GM12878 (cell line): ENCODE measurements around the gene PTPRF. TPM values are rescaled to one million over a fixed set of nuclear protein-coding genes. Genes with fewer than 3 reads are reported as not detected.

Experiments used
- ATAC-seq: fragments of 200-7000 bp; cut with Tn5 transposase; 3 replicates; pipeline ENCODE4 v1.9.1; 2020; ENCODE audit warnings: mild to moderate bottlenecking, moderate library complexity
- BruUV-seq: library from RNA; stranded (reverse); fragments of 400-500 nt; replicated peaks from 2 replicates; lab custom pipeline; 2021; lab: Mats Ljungman, UMichigan
- CTCF ChIA-PET: fragments of 300-600 bp; sonication (Branson Sonifier 250); formaldehyde crosslinking; extraction: SDS; loops from one replicate; lab custom pipeline; 2021; ENCODE audit warnings: inconsistent platforms; lab: Yijun Ruan, JAX
- POLR2A ChIA-PET: fragments of 350-600 bp; formaldehyde crosslinking; extraction: SDS; loops from one replicate; lab custom pipeline; 2021; ENCODE audit warnings: inconsistent platforms; lab: Charles Lee
- RAD21 ChIA-PET: fragments of 300-600 bp; sonication (Branson Sonifier 250); formaldehyde crosslinking; loops from one replicate; lab custom pipeline; 2023; ENCODE audit warnings: antibody characterized with exemption; ENCODE audit not compliant: unreplicated experiment; lab: Charles Lee
- SMC1A ChIA-PET: fragments of 300-600 bp; sonication (Branson Sonifier 250); formaldehyde crosslinking; loops from one replicate; lab custom pipeline; 2023; ENCODE audit not compliant: unreplicated experiment, uncharacterized antibody; lab: Charles Lee
- DNase-seq: peaks from one replicate; pipeline ENCODE4 v3.0.0-alpha.2; 2011; ENCODE audit warnings: low read depth, low spot score
- FAIRE-seq: peaks from 3 replicates; lab custom pipeline; 2011; peaks lifted over from hg19 to GRCh38; lab: Jason Lieb, UNC
- H2AFZ ChIP-seq: 2 replicates; pipeline ENCODE4 v1.6.0; 2011; ENCODE audit warnings: low read depth, low read length, control low read depth; ENCODE audit not compliant: control insufficient read depth
- H3K27ac ChIP-seq: 2 replicates; pipeline ENCODE4 v1.5.1; 2011; ENCODE audit warnings: control low read depth; ENCODE audit not compliant: control insufficient read depth, insufficient read depth
- H3K27me3 ChIP-seq, 2 experiments: replicated peaks in 1 of 2; 2 replicates each; pipeline versions ENCODE4 v1.6.0 to v1.6.1; 2011; ENCODE audit warnings: low read length in 1 of 2; ENCODE audit not compliant: control insufficient read depth in 2 of 2, insufficient read depth in 2 of 2
- H3K36me3 ChIP-seq, 2 experiments: 2 replicates each; pipeline ENCODE4 v1.5.1; 2011; ENCODE audit warnings: low read length in 1 of 2; ENCODE audit not compliant: control insufficient read depth in 2 of 2, insufficient read depth in 2 of 2
- H3K4me1 ChIP-seq: 2 replicates; pipeline ENCODE4 v1.6.1; 2011; ENCODE audit warnings: mild to moderate bottlenecking, low read length, moderate library complexity, mixed read lengths; ENCODE audit not compliant: control insufficient read depth, insufficient read depth
- H3K4me2 ChIP-seq: 2 replicates; pipeline ENCODE4 v1.6.0; 2011; ENCODE audit warnings: control low read depth; ENCODE audit not compliant: control insufficient read depth, insufficient read depth
- H3K4me3 ChIP-seq: fragments of 200-600 bp; sonication (generic); 2 replicates; pipeline ENCODE4 v1.5.1; 2016
- H3K79me2 ChIP-seq: 2 replicates; pipeline ENCODE4 v1.6.0; 2011; ENCODE audit warnings: low read length; ENCODE audit not compliant: control insufficient read depth, insufficient read depth
- H3K9ac ChIP-seq: 2 replicates; pipeline ENCODE4 v1.8.0; 2011; ENCODE audit warnings: low read length, control low read depth, mixed read lengths; ENCODE audit not compliant: control insufficient read depth, insufficient read depth
- H3K9me3 ChIP-seq: replicated peaks from 3 replicates; pipeline ENCODE4 v1.5.1; 2011; ENCODE audit warnings: mild to moderate bottlenecking, low read length; ENCODE audit not compliant: control insufficient read depth, insufficient read depth
- H4K20me1 ChIP-seq: 2 replicates; pipeline ENCODE4 v1.6.0; 2011; ENCODE audit not compliant: control insufficient read depth, insufficient read depth
- BMI1 ChIP-seq: fragments of 450-650 bp; IDR thresholded peaks from 2 replicates; pipeline ENCODE4 v1.6.1; 2016; ENCODE audit warnings: mild to moderate bottlenecking, moderate library complexity, borderline replicate concordance
- KDM1A ChIP-seq: fragments of 200-600 bp; sonication (generic); IDR thresholded peaks from 2 replicates; pipeline ENCODE4 v1.6.1; 2016; ENCODE audit warnings: borderline replicate concordance
- PML ChIP-seq: IDR thresholded peaks from 2 replicates; pipeline ENCODE4 v1.6.1; 2012; ENCODE audit warnings: low read length, inconsistent platforms
- SREBF1 ChIP-seq: IDR thresholded peaks from 2 replicates; pipeline ENCODE4 v1.6.1; 2012; ENCODE audit warnings: mild to moderate bottlenecking, low read length
- YY1 ChIP-seq: IDR thresholded peaks from 2 replicates; pipeline ENCODE4 v1.6.1; 2011; ENCODE audit warnings: low read depth, mild to moderate bottlenecking, low read length
- WGBS: methylation state at CpG from one replicate; pipeline ENCODE4 v1.1.6; 2016; ENCODE audit warnings: low lambda C conversion rate; ENCODE audit not compliant: insufficient replicate concordance, insufficient coverage; ENCODE audit errors: missing lambda C conversion rate; 5-methylcytosine and 5-hydroxymethylcytosine counted together
- in situ Hi-C: fragments of 300-500 bp; cut with MboI; formaldehyde crosslinking; loops from 9 replicates; pipeline ENCODE4 v1.14.3; 2018; ENCODE audit warnings: mixed read lengths
- intact Hi-C: fragments of 100-400 bp; cut with micrococcal nuclease; formaldehyde crosslinking; loops from one replicate; pipeline ENCODE4 v1.14.2; 2022; ENCODE audit not compliant: unreplicated experiment
- polyA plus RNA-seq, 11 experiments: library from polyadenylated mRNA; depleted of rRNA in 4 of 11; unstranded in 6 of 11; stranded (reverse) in 5 of 11; fragments of >200 nt; fragmentation: Nextera tagmentation in 4 of 11; fragmentation: Illumina TruSeq in 1 of 11; extraction: Ambion mirVana in 4 of 11; extraction: Trizol in 1 of 11; gene quantifications; 1 replicate in 1 of 11; 2 replicates in 10 of 11; pipeline versions ENCODE4 v1.2.1 to v1.2.3, GENCODE V29; 2011 to 2016; ENCODE audit warnings: inconsistent platforms in 2 of 11, missing spikeins in 2 of 11, low read depth in 1 of 11
- total RNA-seq, 4 experiments: library from RNA; depleted of rRNA in 3 of 4; stranded (reverse); fragments of >200 nt in 3 of 4; fragmentation: Illumina TruSeq in 1 of 4; extraction: Trizol in 1 of 4; gene quantifications; 2 replicates each; pipeline versions ENCODE4 v1.2.1 to v1.2.3, GENCODE V29; 2013 to 2021
- TF ChIP-seq, protein P1 (sequence below): IDR thresholded peaks from 2 replicates; pipeline ENCODE4 v1.6.1; 2012; ENCODE audit warnings: mild to moderate bottlenecking, low read depth, low read length
- TF ChIP-seq, protein P2 (sequence below): fragments of 450-650 bp; conservative IDR thresholded peaks from 2 replicates; pipeline ENCODE4 v1.6.1; 2017; ENCODE audit warnings: mild to moderate bottlenecking, moderate library complexity
- TF ChIP-seq, protein P3 (sequence below): fragments of 450-650 bp; IDR thresholded peaks from 2 replicates; pipeline ENCODE4 v1.6.1; 2017; ENCODE audit warnings: mild to moderate bottlenecking, moderate library complexity
- TF ChIP-seq, protein P4 (sequence below): fragments of 450-650 bp; IDR thresholded peaks from 2 replicates; pipeline ENCODE4 v1.6.1; 2017; ENCODE audit warnings: antibody characterized with exemption, mild to moderate bottlenecking, moderate library complexity

The PTPRF gene
- total and polyA plus RNA-seq, 10 of the 15 experiments (the other 5 are each of a cell fraction or from before 2014, with no cell fraction given): 0.04 to 2.6 (median 0.32) TPM

DNA sequence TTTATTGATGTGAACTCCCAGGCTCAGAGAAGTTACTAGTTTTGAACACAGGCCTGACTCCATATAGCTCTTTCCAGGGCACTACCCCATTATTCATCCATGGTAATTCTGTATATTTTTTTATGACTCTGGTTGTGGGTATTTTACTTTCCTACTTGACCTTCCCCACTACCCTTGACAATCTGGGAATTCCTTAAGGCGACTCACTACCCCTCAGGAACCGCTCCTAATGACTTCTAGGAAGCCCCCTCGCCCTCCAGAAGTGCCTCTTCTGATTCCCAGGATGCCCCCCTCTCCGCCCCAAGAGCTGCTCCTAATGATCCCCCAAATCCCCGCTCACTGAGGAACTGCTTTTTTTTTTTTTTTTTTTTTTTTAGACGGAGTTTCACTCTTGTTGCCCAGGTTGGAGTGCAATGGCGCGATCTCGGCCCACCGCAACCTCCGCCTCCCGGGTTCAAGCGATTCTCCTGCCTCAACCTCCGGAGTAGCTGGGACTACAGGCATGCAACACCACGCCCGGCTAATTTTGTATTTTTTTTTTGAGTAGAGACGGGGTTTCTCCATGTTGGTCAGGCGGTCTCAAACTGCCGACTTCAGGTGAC lies 118.3 kb downstream of the PTPRF start:
- Histone ChIP-seq H3K9ac (peak overlapping the region; percentile 63), H3K4me3 (peak overlapping the region; percentile 78), H3K79me2 (peaks cover 31% of the 10 kb centered on the region), H3K4me1 (peaks cover 10% of the 10 kb centered on the region), H2AFZ (peak overlapping the region; percentile 83; the same call in 1 of the 2 replicates), H3K27me3 (no peaks in the 10 kb centered on the region), H4K20me1 (no peaks in the 10 kb centered on the region), H3K27ac (peak overlapping the region; percentile 60), H3K4me2 (peak overlapping the region; percentile 78), H3K36me3 (peaks cover 0 to 7% of the 10 kb centered on the region in 2 experiments; a peak in 1 of 4 replicates), H3K9me3 (no peaks in the 10 kb centered on the region)
- FAIRE-seq: no peak
- 40% methylated on average over 8 of the region's 19 CpGs for WGBS
- BruUV-seq: no TSS peak
- in situ Hi-C loops (no loop called here), intact Hi-C loops (no loop called here)
- ChIA-PET CTCF (interaction anchor here (0.6 to 8.3 kb wide), 6 partner anchors 16 to 616 kb away, joined by 3 to 95 read pairs (median 31); partner anchors contain the start of gene ARTN), POLR2A (interaction anchor here (0.6 to 5.7 kb wide), 15 partner anchors 11 to 882 kb away, joined by 3 to 37 read pairs (median 3); partner anchors contain the start of genes C1orf50, HYI, P3H1 and ST3GAL3), RAD21 (interaction anchor here (1.0 to 6.1 kb wide), 9 partner anchors 15 to 422 kb away, joined by 3 to 96 read pairs (median 7); partner anchors contain the start of genes IPO13 and ST3GAL3), SMC1A (interaction anchor here (0.6 to 2.0 kb wide), 8 partner anchors 11 to 410 kb away, joined by 3 to 8 read pairs (median 4); partner anchors contain the start of gene PTPRF)
- no peak for DNase-seq
- ATAC-seq: no peak
- TF ChIP-seq PML (0 out of 2 replicates have a peak, but pooled peaks have one; percentile 4), KDM1A (no peak), BMI1 (no peak), YY1 (no peak), SREBF1 (no peak)
- TF ChIP-seq, protein P1, sequence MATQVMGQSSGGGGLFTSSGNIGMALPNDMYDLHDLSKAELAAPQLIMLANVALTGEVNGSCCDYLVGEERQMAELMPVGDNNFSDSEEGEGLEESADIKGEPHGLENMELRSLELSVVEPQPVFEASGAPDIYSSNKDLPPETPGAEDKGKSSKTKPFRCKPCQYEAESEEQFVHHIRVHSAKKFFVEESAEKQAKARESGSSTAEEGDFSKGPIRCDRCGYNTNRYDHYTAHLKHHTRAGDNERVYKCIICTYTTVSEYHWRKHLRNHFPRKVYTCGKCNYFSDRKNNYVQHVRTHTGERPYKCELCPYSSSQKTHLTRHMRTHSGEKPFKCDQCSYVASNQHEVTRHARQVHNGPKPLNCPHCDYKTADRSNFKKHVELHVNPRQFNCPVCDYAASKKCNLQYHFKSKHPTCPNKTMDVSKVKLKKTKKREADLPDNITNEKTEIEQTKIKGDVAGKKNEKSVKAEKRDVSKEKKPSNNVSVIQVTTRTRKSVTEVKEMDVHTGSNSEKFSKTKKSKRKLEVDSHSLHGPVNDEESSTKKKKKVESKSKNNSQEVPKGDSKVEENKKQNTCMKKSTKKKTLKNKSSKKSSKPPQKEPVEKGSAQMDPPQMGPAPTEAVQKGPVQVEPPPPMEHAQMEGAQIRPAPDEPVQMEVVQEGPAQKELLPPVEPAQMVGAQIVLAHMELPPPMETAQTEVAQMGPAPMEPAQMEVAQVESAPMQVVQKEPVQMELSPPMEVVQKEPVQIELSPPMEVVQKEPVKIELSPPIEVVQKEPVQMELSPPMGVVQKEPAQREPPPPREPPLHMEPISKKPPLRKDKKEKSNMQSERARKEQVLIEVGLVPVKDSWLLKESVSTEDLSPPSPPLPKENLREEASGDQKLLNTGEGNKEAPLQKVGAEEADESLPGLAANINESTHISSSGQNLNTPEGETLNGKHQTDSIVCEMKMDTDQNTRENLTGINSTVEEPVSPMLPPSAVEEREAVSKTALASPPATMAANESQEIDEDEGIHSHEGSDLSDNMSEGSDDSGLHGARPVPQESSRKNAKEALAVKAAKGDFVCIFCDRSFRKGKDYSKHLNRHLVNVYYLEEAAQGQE: no peak
- TF ChIP-seq, protein P2, sequence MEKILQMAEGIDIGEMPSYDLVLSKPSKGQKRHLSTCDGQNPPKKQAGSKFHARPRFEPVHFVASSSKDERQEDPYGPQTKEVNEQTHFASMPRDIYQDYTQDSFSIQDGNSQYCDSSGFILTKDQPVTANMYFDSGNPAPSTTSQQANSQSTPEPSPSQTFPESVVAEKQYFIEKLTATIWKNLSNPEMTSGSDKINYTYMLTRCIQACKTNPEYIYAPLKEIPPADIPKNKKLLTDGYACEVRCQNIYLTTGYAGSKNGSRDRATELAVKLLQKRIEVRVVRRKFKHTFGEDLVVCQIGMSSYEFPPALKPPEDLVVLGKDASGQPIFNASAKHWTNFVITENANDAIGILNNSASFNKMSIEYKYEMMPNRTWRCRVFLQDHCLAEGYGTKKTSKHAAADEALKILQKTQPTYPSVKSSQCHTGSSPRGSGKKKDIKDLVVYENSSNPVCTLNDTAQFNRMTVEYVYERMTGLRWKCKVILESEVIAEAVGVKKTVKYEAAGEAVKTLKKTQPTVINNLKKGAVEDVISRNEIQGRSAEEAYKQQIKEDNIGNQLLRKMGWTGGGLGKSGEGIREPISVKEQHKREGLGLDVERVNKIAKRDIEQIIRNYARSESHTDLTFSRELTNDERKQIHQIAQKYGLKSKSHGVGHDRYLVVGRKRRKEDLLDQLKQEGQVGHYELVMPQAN: no peak
- TF ChIP-seq, protein P3, sequence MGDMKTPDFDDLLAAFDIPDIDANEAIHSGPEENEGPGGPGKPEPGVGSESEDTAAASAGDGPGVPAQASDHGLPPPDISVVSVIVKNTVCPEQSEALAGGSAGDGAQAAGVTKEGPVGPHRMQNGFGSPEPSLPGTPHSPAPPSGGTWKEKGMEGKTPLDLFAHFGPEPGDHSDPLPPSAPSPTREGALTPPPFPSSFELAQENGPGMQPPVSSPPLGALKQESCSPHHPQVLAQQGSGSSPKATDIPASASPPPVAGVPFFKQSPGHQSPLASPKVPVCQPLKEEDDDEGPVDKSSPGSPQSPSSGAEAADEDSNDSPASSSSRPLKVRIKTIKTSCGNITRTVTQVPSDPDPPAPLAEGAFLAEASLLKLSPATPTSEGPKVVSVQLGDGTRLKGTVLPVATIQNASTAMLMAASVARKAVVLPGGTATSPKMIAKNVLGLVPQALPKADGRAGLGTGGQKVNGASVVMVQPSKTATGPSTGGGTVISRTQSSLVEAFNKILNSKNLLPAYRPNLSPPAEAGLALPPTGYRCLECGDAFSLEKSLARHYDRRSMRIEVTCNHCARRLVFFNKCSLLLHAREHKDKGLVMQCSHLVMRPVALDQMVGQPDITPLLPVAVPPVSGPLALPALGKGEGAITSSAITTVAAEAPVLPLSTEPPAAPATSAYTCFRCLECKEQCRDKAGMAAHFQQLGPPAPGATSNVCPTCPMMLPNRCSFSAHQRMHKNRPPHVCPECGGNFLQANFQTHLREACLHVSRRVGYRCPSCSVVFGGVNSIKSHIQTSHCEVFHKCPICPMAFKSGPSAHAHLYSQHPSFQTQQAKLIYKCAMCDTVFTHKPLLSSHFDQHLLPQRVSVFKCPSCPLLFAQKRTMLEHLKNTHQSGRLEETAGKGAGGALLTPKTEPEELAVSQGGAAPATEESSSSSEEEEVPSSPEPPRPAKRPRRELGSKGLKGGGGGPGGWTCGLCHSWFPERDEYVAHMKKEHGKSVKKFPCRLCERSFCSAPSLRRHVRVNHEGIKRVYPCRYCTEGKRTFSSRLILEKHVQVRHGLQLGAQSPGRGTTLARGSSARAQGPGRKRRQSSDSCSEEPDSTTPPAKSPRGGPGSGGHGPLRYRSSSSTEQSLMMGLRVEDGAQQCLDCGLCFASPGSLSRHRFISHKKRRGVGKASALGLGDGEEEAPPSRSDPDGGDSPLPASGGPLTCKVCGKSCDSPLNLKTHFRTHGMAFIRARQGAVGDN: no peak
- TF ChIP-seq, protein P4, sequence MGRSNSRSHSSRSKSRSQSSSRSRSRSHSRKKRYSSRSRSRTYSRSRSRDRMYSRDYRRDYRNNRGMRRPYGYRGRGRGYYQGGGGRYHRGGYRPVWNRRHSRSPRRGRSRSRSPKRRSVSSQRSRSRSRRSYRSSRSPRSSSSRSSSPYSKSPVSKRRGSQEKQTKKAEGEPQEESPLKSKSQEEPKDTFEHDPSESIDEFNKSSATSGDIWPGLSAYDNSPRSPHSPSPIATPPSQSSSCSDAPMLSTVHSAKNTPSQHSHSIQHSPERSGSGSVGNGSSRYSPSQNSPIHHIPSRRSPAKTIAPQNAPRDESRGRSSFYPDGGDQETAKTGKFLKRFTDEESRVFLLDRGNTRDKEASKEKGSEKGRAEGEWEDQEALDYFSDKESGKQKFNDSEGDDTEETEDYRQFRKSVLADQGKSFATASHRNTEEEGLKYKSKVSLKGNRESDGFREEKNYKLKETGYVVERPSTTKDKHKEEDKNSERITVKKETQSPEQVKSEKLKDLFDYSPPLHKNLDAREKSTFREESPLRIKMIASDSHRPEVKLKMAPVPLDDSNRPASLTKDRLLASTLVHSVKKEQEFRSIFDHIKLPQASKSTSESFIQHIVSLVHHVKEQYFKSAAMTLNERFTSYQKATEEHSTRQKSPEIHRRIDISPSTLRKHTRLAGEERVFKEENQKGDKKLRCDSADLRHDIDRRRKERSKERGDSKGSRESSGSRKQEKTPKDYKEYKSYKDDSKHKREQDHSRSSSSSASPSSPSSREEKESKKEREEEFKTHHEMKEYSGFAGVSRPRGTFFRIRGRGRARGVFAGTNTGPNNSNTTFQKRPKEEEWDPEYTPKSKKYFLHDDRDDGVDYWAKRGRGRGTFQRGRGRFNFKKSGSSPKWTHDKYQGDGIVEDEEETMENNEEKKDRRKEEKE: no peak
